Fibroblast of the aortic adventitia (primary cell): ENCODE data around the gene SMIM8. TPM values are rescaled to one million over a fixed set of nuclear protein-coding genes. Genes with fewer than 3 reads are reported as not detected.

ENCODE experiments used
- DNase-seq: peaks from one replicate; pipeline ENCODE4 v3.0.0-alpha.2; 2010; ENCODE audit warnings: low read depth
- H3K4me3 ChIP-seq: 2 replicates; pipeline ENCODE4 v1.5.1; 2011; ENCODE audit warnings: low read depth, mild to moderate bottlenecking, control low read depth, low read length, moderate library complexity
- CTCF ChIP-seq: IDR thresholded peaks from 2 replicates; pipeline ENCODE4 v1.5.1; 2011; ENCODE audit warnings: mild to moderate bottlenecking, low read length, control low read depth, inconsistent platforms; ENCODE audit not compliant: insufficient read depth
- total RNA-seq: library from RNA; depleted of rRNA; stranded (reverse); fragments of >200 nt; gene quantifications from 2 replicates; pipeline ENCODE4 v1.2.3, GENCODE V29; 2012; ENCODE audit warnings: low replicate concordance

The SMIM8 gene
- total RNA-seq, 1 donor, result 9.7 TPM

DNA sequence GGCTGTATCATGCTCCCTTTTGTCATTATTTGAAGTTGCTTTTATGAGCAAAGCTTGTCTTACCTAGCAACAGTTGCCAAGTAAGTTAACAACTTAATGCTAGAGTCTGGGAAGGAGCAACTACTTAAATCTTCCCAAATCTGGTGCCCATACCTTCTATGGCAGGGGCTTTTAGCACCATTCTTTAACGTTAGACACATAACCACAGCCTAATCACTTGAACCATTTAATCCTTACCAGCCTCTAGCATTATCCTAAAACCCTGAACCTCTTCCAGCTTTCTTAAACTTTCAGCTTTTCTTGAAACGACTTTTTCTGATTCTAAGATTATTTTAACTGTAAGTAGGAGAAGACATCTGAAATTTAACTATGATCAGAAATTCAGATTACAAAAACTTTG is 22.3 kb downstream of the SMIM8 start, which contains the start of gene C6orf163:
C6orf163 (plus strand) TSS at position 83 of the 400 bp plus-strand sequence; CDS start at position 370, 287 bp downstream.
- no peak within 1 kb of the TSS for H3K4me3 ChIP-seq
- DNase-seq, result no peak
- TF ChIP-seq CTCF, result no peak

DNA sequence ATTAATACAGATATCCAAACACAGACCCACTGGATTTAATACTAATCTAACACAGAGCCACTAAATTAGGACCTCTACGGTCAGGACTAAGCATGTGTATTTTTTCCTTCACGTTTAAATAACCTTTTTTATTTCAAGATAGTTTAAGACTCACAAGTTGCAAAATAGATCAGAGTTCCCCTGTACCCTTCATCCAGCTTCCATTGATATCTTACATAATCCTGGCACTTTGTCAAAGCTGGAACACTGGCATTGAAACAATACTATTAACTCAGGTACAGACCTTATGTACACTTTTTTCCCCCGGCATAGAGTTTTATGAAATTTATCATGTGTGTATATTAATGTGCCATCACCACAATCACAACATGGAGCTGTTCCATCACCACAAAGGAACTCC is 24.3 kb downstream of the SMIM8 start:
- no peak for DNase-seq
- H3K4me3 ChIP-seq, result no peak overlapping the region
- no peak for TF ChIP-seq CTCF

DNA sequence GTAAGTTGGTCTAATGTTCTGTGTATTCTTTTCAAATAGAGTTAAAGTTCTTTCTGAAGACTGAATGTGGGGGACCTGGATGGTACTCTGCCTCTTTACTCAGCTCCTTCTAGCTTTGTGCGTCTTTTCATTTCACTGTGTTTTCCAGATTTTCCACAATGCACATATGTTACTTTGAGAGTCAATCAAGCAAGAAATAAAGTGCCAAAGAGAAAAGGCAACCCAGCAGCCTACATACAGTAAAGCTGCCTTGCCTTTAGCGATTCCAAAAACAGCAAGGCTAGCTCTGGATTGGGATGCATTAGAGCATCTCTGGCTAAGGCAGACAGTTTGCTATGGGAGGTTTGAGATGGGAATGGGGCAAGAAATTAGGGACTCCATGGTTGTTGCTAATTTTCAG is 27.5 kb downstream of the SMIM8 start:
- DNase-seq, result no peak
- no peak overlapping the region for H3K4me3 ChIP-seq
- no peak for TF ChIP-seq CTCF

DNA sequence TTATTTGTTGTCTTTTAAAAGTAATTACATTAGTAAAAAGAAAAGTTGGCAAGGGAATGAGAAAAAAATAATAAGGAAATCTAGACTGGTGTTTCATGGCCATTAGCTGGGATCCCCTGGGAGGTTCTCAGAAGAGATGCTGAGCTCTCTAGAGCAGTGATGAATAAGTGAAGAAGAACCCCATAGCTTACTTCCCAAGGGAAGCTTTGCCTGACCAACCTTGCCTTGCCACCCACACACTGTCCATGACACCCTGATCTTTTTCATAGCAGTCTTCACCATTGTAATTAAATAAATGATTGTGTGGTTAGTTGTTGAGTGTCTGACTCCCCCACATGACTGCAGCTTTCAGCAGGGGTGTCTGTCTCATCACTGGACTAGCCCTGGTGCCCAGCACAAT is 28.1 kb downstream of the SMIM8 start:
- no peak for DNase-seq
- no peak overlapping the region for H3K4me3 ChIP-seq
- TF ChIP-seq CTCF, result no peak

DNA sequence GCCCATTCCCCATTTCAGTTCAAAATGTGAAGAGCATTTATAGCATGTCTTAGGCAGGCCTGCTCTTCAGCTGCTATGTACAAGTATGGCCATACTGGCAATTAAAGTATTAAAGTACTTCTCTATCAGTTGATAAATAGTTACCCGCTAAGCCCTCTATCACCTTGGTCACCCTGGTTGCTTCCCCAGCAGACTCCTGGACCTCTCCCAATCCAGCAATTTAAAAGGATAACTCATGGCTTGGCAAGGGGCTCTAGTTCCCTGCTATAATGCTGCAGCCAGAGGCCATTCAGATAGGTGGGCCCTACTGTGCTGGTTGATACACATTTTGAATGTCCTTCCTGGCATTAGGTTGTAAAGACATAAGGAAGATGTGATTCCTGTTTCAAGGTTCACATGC is 29.2 kb downstream of the SMIM8 start:
- no peak overlapping the region for H3K4me3 ChIP-seq
- TF ChIP-seq CTCF, result no peak
- DNase-seq, result no peak

GRCh38 chr6:87356181-87356580 is 33.8 kb downstream of the SMIM8 start:
- DNase-seq, result no peak
- H3K4me3 ChIP-seq, result no peak overlapping the region
- TF ChIP-seq CTCF, result no peak

DNA sequence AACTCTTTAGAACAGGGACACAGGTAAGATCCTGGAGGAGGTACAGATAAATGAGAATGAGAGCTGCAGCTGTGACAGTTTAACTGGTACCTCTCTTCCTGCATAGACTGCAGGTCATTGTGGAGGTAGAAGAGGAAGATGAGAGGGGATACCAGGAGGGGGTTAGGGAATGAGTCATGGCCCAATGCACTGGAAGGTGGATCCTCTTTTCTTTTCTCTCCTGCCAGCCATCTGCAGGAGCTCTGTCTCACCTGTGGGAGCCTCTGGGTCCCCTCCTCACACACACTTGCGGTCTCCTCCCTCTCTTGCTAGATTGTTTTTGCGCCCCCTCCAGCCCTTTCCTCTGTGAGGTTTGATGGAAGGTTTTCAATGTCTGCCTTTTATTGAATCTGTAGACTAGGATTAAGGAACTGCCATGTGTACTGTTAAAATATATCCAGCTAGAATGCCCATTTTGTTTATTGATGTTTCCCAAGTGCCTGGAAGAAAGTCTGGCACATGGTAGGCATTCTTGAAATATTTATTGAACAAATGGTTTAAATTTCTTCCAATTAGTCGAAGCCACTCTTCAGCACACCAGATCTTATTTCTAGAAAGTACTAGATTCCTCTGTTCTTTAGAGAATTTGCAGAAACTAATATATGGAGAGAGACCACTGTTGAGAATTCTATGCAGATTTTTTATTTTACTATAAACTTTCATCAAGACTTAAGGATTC is 35.2 kb downstream of the SMIM8 start:
- DNase-seq, result no peak
- H3K4me3 ChIP-seq, result no peak overlapping the region
- TF ChIP-seq CTCF, result no peak
